ENCODE results near the gene TBC1D8. TPM values are rescaled to one million over a fixed set of nuclear protein-coding genes. Genes with fewer than 3 reads are reported as not detected.
A peak's percentile ranks its signal among the peaks of the same experiment; 100 is the strongest.

Gene TBC1D8
- total RNA-seq, 2 experiments from 2014 or later = 1.0 to 1.8 TPM

DNA sequence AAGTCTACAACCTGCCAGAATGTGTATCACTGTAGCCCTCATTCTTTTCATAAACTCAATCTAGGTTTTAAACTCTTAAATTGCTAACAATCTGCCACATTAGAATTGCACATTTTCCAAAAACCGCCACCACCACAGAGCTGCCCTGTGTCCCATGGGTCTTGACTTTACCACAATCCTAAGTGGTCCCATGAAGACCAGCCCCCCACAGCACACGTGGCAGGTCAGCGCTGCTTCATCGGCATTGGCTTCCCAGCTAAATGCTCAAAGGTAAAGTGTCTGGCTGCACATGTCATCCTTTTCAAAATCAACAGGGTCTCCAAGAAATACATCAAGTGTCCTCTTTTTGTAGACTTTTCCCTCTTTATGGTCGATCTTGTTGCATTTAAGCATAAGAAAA lies 2.4 kb downstream of the TBC1D8 start:
- Histone ChIP-seq H3K9me3 (ENCODE audit: control insufficient read depth in 1 of 2, insufficient read depth in 1 of 2, low read length in 2 of 2) (no peaks in the 10 kb centered on the region), H3K27ac (ENCODE audit: low read depth in 1 of 2, low read length in 2 of 2) (no peak overlapping the region), H3K4me1 (ENCODE audit: insufficient read depth, low read length) (peaks cover 28% of the 10 kb centered on the region), H3K36me3 (ENCODE audit: insufficient read depth, low read length) (no peaks in the 10 kb centered on the region), H3K27me3 (ENCODE audit: control insufficient read depth in 1 of 2, insufficient read depth in 2 of 2, low read length in 2 of 2) (peaks cover 0 to 7% of the 10 kb centered on the region in 2 experiments), H3K4me3 (ENCODE audit: low read length) (no peak overlapping the region)
- Mint-ChIP-seq H3K27ac (no peak overlapping the region), H3K9me3 (no peaks in the 10 kb centered on the region), H3K4me1 (ENCODE audit: low read depth) (peaks cover 34% of the 10 kb centered on the region), H3K36me3 (ENCODE audit: low read depth) (no peaks in the 10 kb centered on the region), H3K4me3 (peak overlapping the region; percentile 80), H3K27me3 (peaks cover 33% of the 10 kb centered on the region)
- ChIA-PET POLR2A (no interaction called here), CTCF (no interaction called here)
- intact Hi-C loops (cut with DNase I, micrococcal nuclease) = no loop called here
- ATAC-seq (ENCODE audit: poor library complexity) (no peak), DNase-seq (no peak)
- TF ChIP-seq, protein P1, sequence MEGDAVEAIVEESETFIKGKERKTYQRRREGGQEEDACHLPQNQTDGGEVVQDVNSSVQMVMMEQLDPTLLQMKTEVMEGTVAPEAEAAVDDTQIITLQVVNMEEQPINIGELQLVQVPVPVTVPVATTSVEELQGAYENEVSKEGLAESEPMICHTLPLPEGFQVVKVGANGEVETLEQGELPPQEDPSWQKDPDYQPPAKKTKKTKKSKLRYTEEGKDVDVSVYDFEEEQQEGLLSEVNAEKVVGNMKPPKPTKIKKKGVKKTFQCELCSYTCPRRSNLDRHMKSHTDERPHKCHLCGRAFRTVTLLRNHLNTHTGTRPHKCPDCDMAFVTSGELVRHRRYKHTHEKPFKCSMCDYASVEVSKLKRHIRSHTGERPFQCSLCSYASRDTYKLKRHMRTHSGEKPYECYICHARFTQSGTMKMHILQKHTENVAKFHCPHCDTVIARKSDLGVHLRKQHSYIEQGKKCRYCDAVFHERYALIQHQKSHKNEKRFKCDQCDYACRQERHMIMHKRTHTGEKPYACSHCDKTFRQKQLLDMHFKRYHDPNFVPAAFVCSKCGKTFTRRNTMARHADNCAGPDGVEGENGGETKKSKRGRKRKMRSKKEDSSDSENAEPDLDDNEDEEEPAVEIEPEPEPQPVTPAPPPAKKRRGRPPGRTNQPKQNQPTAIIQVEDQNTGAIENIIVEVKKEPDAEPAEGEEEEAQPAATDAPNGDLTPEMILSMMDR (IDR thresholded peaks at IDR 0.05) = no peak

- ChIA-PET CTCF (no interaction called here), POLR2A (no interaction called here)
- Mint-ChIP-seq H3K4me1 (ENCODE audit: low read depth) (peaks cover 34% of the 10 kb centered on the region), H3K9me3 (no peaks in the 10 kb centered on the region), H3K36me3 (ENCODE audit: low read depth) (no peaks in the 10 kb centered on the region), H3K27ac (no peak overlapping the region), H3K27me3 (peaks cover 36% of the 10 kb centered on the region), H3K4me3 (peak overlapping the region; percentile 80)
- Histone ChIP-seq H3K9me3 (ENCODE audit: control insufficient read depth in 1 of 2, insufficient read depth in 1 of 2, low read length in 2 of 2) (no peaks in the 10 kb centered on the region), H3K36me3 (ENCODE audit: insufficient read depth, low read length) (no peaks in the 10 kb centered on the region), H3K27ac (ENCODE audit: low read depth in 1 of 2, low read length in 2 of 2) (no peak overlapping the region), H3K27me3 (ENCODE audit: control insufficient read depth in 1 of 2, insufficient read depth in 2 of 2, low read length in 2 of 2) (peaks cover 0 to 10% of the 10 kb centered on the region in 2 experiments), H3K4me1 (ENCODE audit: insufficient read depth, low read length) (peaks cover 28% of the 10 kb centered on the region), H3K4me3 (ENCODE audit: low read length) (no peak overlapping the region)
- DNase-seq (no peak), ATAC-seq (ENCODE audit: poor library complexity) (no peak)
- TF ChIP-seq, protein P1 (IDR thresholded peaks at IDR 0.05) = no peak
- intact Hi-C loops (cut with DNase I, micrococcal nuclease) = no loop called here
These were observed 3.2 kb downstream of the TBC1D8 start for GRCh38 chr2:101147971-101148370.

DNA sequence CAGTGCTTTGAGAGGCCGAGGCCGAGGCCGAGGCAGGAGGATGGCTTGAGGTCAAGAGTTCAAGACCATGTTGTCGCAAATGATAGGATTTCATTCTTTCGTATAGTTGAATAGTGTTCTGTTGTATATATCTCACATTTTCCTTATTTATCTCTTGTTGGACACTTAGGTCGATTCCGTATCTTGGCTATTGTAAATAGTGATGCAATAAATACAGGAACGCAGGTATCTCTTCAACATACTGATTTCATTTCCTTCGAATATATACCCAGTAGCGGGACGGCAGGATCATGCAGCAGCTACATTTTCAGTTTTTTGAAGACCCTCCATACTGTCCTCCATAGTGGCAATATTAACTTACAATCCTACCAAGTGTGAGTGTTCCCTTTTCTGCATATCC lies 4.1 kb downstream of the TBC1D8 start:
- ATAC-seq (ENCODE audit: poor library complexity) (no peak), DNase-seq (no peak)
- Histone ChIP-seq H3K27ac (ENCODE audit: low read depth in 1 of 2, low read length in 2 of 2) (no peak overlapping the region), H3K4me3 (ENCODE audit: low read length) (no peak overlapping the region), H3K9me3 (ENCODE audit: control insufficient read depth in 1 of 2, insufficient read depth in 1 of 2, low read length in 2 of 2) (no peaks in the 10 kb centered on the region), H3K27me3 (ENCODE audit: control insufficient read depth in 1 of 2, insufficient read depth in 2 of 2, low read length in 2 of 2) (peaks cover 0 to 10% of the 10 kb centered on the region in 2 experiments), H3K4me1 (ENCODE audit: insufficient read depth, low read length) (peaks cover 20% of the 10 kb centered on the region), H3K36me3 (ENCODE audit: insufficient read depth, low read length) (no peaks in the 10 kb centered on the region)
- POLR2A ChIA-PET = no interaction called here
- Mint-ChIP-seq H3K9me3 (no peaks in the 10 kb centered on the region), H3K27me3 (peaks cover 36% of the 10 kb centered on the region), H3K27ac (no peak overlapping the region), H3K4me1 (ENCODE audit: low read depth) (peaks cover 27% of the 10 kb centered on the region), H3K4me3 (no peak overlapping the region), H3K36me3 (ENCODE audit: low read depth) (no peaks in the 10 kb centered on the region)
- TF ChIP-seq, protein P1 (IDR thresholded peaks at IDR 0.05) = no peak
- intact Hi-C loops (cut with DNase I, micrococcal nuclease) = no loop called here
- CTCF ChIA-PET = no interaction called here
